Jurkat, Clone E6-1 (cell line): Measurements from ENCODE around the gene ANKRD9.

Experiments
- DNase-seq: peaks from one replicate; pipeline ENCODE4 v3.0.0-alpha.2; 2011; ENCODE audit warnings: low read depth, low spot score
- H3K4me3 ChIP-seq: 2 replicates; pipeline ENCODE4 v1.5.1; 2011; ENCODE audit warnings: mild to moderate bottlenecking, low read length, control low read depth, moderate library complexity

ANKRD9 gene

DNA sequence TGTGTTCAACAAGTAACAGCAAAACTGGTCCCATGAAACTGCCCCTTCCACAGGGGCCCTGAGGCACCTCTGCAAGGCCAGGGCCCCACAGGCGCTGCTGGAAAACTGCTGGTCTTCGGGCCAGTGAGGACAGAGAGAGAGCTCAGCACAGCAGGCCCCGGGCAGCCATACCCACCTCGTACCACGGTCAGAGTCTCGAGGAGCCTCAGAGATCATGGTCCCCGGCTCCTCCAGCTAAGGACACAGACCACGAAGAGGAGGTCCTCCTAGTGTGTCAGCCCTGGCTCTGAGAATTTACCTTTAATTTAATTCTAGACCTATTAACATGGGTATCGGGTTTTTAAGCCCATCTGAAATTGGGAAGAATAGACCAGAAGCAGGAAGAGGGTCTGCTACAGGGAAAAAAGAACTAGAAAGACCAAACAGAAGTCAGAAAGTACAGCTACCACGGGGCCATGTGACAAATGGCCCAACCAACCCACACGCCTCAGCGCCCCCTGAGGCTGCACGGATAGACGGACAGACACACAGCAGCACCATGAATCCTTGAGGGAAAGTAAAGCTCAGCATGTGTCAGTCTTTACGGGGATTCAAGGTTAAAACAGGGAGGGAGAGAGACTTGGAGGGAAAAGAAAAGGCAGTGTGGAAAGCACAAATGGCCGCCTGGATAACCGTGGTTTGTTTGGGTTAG, 22.9 kb downstream of the ANKRD9 start:
- no peak overlapping the region for H3K4me3 ChIP-seq
- DNase-seq = no peak

DNA sequence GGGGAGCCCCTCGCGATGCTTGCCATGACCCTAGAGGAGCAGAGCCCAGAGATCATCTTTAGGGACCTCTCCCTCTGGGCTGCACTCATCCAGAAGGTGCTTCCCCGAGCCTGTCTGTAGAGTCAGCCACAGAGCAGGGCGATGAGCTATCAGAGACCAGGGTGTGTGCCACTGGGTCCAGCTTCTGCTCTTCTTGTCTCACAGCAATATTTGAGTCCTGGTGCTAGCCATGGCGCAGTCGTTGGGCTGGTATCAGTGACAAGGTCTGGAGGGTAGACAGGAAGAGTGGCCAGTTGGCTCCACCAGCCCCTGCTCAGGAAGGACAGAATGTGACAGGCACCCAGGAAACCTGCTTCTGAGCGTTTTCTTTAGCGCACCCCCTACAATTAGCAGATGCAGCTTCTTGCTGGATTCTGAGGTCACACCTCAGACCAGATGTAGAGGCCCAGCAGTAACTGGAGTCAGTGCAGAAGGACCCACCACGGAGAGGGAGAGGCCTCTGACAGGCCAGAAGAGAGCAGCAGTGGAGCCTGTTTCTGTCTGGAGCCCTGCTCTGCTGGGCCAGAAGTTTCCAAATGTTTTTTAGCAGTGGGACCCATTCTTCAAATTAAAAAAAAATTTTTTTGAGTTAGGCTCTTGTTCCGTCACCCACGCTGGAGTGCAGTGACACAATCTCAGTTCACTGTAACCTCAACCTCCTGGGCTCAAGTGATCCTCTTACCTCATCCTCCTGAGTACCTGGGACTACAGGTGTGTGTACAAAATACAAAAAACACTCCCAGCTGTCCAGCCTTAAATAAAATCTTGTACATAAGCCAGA, 23.7 kb downstream of the ANKRD9 start:
- DNase-seq = no peak
- H3K4me3 ChIP-seq = no peak overlapping the region

DNA sequence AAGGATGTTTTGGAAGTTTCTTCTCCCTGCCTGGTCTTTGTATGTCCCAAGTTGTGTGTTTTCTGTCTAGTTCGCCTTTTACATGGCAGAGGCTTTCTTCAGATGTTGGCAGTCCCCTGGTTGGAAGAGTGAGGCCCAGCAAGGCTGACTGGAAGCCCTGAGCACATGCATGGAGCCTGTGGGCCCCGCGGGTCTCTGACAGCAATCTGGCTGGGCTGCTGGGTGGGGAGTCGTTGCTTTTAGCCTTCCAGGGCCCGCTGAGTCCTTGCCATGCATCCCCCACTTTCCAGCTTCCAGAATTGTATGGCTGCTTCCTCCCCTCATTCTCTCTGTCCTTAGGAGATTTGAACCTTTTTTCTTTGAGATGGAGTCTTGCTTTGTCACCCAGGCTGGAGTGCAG, 25.3 kb downstream of the ANKRD9 start:
- no peak overlapping the region for H3K4me3 ChIP-seq
- no peak for DNase-seq

DNA sequence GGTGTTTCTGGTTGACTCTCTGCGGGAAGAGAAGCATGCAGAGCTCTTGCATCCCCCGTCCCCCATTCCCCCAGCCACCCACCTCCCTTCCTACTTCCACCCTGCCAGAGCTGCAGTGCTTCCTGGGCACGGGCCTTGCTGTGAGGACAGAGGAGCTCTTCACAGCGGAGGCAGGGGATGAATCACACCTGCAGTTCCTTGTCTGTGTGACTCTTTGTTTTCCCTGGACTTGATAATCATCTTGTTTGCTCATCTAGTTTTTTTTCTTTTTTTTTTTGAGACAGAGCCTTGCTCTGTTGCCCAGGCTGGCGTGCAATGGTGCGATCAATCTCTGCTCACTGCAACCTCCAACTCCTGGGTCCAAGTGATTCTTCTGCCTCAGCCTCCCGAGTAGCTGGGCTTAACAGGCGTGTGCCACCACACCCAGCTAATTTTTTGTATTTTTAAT, 27.8 kb downstream of the ANKRD9 start:
- H3K4me3 ChIP-seq = no peak overlapping the region
- DNase-seq = no peak

DNA sequence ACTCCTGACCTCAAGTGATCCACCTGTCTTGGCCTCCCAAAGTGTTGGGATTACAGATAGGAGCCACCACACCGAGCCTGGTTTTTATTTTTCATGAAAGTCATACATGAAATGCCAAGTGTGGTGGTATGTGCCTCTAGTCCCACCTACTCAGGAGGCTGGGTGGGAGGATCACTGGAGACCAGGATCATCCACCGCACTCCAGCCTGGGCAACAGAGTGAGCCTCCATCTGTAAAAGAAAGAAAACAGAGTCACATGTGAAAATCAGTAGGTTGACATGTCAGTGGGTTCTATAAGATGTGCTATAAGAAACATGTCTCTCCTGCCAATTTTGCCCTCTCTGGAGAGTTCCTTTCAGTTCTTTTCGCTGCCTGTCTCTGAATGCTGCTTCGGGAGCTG, 28.2 kb downstream of the ANKRD9 start:
- no peak overlapping the region for H3K4me3 ChIP-seq
- no peak for DNase-seq

DNA sequence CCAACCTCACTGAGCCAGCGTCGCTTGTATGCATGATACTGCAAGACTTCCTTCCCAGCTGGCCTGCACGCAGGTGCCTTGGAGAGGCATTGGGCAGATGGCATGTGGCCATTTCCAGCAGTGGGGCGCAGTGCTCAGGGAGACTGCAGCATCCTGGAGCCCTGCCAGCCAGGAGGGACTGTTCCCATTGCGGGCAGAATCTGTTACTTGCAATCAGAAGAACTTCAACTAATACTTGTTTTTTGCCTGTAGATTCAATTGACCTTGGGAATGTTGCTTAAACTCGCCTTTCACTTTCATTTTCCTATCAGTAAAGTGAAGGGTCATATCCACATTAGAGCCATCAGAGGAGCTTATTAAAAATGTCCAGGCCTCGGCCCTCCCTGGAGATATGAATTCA, 29.8 kb downstream of the ANKRD9 start:
- H3K4me3 ChIP-seq = no peak overlapping the region
- DNase-seq = no peak

DNA sequence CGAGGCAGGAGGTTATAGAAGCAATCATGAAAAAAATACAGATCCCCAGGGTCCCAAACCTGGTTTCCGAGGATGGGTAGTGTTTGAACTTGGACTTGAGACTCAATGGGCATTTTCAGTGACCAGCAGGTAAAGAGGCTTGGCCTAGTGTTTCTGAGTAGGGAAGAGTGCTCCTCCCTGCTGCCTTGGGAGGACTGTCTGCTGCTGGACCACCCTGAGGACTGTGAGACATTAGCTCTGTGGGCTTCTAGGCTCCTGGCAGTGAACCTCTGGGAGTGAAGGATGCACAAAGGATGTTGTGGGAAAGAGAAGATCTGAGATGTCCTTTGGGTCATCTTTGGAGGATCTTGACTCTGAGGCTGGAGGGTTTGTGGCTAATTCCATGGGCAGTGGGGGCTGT, 30.5 kb downstream of the ANKRD9 start:
- no peak for DNase-seq
- no peak overlapping the region for H3K4me3 ChIP-seq

DNA sequence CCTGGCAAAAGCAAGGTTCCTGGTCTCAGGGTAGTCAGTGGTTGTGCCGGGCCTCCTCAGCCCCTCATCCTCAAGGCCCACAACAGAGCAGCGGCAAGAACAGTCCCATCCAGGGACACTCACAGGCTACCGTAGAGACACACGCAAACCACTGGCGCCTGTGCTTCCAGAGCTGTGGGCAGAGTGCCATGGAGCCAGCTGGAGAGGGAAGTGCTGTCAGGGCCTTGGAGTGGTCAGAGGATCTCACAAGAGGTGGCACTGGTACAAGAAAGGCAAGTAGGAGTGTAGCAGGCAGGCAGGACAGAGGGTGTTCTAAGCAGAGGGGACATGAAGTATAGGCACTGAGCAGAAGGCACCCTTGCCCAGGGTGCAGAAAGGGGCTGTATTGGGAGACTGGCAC, 34.6 kb downstream of the ANKRD9 start:
- no peak for DNase-seq
- no peak overlapping the region for H3K4me3 ChIP-seq

DNA sequence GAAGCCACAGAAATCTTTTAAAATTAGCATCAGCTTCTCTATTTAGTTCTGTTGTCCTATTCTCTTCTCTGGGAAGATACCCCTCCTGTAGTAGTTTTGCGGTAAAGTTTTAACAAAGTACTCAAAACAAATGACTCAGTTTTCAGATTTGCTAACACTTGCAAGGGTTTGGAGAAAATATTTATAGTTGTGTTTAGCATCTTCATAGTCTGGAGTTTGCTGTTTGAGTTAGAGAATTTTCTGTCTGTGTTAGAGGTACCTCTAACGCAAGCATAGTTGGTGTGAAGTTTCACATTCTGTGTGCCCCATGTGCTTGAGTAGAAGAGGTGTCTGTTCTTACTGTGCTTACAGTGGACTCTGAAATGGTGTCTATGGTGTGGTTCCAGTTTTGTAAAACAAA, 36.0 kb downstream of the ANKRD9 start:
- no peak for DNase-seq
- H3K4me3 ChIP-seq = no peak overlapping the region

DNA sequence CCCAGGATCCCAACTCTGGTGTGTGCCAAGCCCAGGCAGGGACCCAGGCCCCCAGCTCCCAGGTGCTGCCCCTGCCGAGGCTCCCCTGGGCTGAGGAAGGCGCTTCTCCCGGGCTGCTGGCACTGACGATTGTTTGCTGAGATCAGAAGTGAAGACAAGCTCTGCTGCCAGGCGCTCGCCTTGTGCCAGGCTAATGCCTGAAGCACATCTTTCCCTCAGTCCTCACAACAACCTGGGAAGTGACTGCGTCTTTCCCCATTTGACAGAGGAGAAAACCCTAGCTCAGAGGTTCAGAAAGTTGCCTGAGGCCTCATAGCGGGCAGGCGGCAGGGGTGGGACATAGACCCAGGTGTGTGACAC, 36.8 kb downstream of the ANKRD9 start:
- no peak for DNase-seq
- no peak overlapping the region for H3K4me3 ChIP-seq

DNA sequence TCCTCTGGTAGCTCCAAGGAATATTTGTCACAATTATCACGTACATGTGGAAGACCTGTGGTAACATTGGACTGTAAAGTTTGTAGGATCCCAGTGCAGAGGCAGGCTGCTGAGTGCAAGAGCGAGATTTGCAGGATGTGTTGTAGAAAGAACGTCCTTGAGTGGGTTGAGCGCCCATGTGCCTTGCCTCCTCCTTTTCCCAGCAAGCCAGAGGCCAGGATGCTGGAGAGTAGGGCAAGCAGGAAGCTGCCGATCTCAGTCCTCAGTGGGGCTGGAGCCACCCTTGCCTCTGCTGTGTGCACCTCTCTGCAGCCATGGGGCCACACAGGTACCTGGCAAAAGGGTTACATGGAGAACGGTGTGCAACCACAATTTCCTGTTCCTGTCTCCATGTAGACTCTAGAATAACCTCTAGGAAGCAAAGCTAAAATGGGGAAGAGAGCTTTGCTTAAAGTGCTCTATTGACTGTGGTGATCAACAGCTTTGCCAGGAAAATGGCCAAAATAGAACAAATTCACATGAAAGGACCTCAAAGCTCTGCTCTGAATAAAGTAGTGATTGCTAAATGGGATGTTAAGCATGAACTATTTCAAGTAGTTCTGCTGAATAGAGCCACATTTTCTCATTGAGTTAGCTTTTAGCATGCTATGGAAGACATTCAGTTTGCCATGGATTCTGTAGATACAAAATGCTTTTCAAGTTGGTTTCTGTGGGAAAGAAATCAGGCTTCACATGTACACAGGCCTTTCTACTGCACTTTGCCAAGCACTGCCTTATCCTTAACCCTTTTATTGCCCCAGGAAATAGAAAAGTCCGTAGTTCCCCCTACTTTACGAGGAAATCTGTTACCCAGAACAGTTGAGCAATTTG, 37.4 kb downstream of the ANKRD9 start:
- peak; percentile 50 for DNase-seq
- no peak overlapping the region for H3K4me3 ChIP-seq

DNA sequence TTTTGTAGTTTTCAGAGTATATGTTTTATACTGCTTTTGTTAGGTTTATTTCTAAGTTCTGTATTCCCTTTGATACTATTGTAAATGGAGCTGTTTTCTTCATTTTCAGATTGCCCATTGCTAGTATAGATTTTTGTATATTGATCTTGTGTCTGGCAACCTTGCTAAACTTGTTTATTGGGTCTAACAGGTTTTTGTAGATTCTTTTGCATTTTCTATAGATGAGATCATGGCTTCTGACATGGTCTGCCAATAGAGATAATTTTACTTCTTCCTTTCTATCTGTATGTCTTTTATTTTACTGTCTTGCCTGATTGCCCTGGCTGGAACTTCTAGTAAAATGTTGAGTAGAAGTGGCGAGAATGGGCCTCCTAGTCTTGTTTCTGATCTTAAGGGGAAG, 40.3 kb downstream of the ANKRD9 start:
- H3K4me3 ChIP-seq = no peak overlapping the region

DNA sequence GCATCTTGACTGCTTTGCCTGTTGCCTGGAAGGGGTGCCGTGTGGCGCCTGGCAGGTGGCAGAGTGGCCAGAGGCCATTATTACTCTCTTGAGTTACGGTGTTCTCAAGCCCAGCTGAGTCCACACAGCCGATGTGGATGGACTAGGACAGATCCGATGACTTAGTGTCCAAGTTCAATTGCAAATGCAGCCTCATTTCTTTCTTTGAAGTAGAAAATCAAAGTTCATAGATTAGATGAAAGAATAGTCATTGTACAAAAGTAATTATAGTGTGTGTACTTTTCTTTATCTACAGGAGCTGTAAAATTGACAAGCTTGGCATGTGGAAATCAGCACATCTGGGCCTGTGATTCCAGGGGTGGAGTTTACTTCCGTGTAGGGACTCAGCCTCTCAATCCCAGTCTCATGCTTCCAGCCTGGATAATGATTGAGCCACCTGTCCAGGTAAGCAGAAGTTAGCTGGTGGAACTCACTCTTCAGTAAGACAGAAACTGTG, 44.7 kb downstream of the ANKRD9 start:
- no peak for DNase-seq
- no peak overlapping the region for H3K4me3 ChIP-seq

More for the DNA sequence above, 40.3 kb downstream of the ANKRD9 start:
- DNase-seq = no peak

DNA sequence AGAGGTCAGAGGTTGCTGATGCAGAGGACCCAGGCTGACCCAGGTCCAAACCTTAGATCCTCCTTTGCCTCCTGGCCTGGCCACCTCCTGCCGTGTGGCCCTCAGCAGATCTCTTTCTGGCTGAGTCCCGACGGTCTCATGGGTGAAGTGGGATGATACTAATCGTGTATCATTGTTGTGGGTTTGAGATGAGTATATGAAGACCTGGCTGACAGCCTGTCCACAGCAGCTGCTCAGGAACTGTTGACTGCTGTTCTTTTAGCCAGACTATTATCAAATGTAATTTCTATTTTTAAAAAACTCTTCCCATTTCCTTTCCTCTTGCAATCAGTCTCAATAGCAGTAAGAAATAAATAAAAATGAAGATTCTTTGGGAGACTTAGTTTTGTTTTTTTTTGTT, 45.6 kb downstream of the ANKRD9 start:
- H3K4me3 ChIP-seq = no peak overlapping the region
- no peak for DNase-seq

DNA sequence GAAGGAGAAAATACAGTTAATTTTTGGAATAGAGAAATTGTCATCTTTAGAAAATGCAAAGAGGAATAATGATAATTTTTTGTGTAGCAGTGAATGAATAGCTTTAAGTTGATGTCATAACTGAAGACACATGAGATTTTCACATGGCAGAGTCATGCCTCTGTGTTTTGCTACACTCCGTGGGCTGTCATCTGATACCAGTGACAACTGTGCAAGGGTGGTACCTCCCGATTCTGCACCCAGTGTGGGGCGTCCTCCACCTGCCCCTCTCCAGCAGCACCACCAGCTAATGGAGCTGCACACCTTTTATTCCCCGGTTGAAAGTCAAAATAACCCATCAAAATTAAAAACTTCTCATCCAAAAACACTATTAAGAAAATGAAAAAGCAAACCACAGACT, 47.2 kb downstream of the ANKRD9 start:
- no peak overlapping the region for H3K4me3 ChIP-seq
- DNase-seq = no peak

DNA sequence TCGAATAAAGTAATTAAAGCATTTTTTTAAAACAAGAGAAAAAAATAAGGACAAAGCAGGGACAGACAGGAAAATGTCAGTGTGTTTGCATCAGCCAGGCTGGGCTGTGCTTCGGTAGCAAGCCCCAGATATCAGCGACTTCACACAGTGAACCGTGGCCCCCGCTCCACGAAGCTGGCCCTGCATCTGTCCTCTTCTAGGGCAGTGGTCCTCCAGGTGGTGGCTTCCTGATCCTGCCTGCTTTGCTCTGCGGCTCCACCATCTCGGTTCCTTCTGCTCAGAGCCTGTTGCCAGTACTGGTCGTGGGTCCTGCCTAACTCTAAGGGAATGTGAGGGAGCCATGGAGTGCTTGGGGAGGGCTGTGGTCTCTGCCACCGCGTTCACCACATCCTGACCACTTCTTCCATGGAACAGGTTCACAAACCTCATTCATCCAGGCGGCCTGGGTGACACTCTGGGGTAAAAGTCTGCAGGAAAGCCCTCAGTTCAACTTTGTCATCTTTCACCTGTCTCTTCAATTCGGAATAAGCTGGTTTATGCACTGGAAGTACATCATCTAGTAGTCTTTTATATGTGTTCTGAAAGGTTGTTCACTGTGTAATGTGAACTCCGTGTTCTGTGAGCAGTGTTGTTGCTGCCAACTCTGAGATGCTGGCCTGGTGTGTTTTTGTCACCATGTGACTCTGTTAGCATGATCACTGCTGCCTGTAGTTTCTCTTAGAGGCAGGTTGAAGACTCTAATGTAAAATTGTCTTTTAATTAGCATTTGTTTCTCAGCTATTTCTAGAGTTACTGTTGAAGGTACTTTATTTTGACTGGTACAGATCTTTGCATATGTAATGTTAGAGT, 47.9 kb downstream of the ANKRD9 start:
- peak; percentile 40 for DNase-seq
- no peak overlapping the region for H3K4me3 ChIP-seq

DNA sequence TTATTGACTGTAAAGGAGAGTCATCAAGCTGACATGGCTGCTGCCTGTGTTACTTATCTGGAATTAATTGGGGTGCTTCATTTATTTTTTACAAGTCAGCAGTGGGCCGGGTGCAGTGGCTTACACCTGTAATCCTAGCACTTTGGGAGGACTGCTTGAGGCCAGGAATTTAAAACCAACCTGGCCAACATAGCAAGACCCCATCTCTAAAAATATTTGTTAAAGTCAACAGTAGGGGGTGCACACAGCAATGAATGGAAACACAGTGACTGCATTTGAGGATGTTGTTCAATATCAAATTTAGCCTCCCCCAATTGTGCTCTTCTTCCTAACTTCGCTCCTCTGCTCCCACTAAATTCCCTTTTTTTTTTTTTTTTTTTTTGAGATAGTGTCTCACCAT, 52.1 kb downstream of the ANKRD9 start:
- DNase-seq = no peak
- no peak overlapping the region for H3K4me3 ChIP-seq

DNA sequence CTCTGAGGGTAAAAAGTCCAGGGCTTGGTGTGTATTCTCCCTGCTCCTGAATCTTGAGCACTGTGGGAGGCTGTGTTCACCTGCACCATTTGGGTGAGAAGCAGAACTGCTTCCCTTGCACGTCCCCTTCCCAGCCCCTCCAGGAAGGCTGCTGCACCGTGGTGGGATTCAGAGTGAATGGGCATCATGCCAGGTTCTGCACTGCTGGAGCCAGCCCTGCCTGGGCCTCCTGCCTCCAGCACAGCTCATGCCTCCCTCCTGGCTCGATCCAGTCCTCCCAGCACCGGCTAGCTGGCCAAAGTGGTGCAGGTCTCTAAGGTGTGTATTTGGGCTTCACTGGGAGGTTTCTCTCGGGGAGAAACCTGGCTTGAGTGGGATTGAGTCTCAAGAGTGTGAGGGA, 54.9 kb downstream of the ANKRD9 start:
- no peak overlapping the region for H3K4me3 ChIP-seq
- DNase-seq = no peak

DNA sequence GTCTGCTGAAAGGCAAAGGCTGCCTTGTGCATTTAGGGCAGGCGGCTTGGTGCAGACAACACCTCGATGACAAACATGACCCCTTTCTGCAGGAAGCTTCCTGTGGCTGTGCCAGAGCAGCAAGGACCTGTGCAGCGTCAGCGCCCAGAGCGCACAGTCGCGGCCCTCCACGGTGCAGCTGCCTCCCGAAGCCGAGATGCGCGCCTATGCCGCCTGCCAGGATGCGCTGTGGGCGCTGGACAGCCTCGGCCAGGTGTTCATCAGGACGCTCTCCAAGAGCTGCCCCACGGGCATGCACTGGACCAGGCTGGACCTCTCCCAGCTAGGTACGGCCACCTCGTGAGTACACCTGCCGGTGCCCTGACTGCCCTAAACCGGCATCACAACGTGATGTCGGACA, 57.3 kb downstream of the ANKRD9 start:
- DNase-seq = no peak
- H3K4me3 ChIP-seq = no peak overlapping the region
